DND-41 (cell line): ENCODE measurements around the gene CDH23.

Source experiments
- ATAC-seq: fragments of 200-7000 bp; cut with Tn5 transposase; 3 replicates; pipeline ENCODE4 v1.9.1; 2021; ENCODE audit warnings: low read depth; ENCODE audit not compliant: insufficient read depth
- DNase-seq: peaks from one replicate; pipeline ENCODE4 v3.0.0-alpha.2; 2020
- H2AFZ ChIP-seq: 2 replicates; pipeline ENCODE4 v1.6.0; 2012; ENCODE audit warnings: low read depth, low read length
- H3K27ac ChIP-seq: 2 replicates; pipeline ENCODE4 v1.5.1; 2012; ENCODE audit warnings: low read length, inconsistent platforms
- H3K27me3 ChIP-seq: fragments of 200-600 bp; sonication (generic); 2 replicates; pipeline ENCODE4 v1.6.0; 2012; ENCODE audit warnings: low read length, mild to moderate bottlenecking, inconsistent platforms; ENCODE audit not compliant: insufficient read depth, poor library complexity
- H3K36me3 ChIP-seq: 2 replicates; pipeline ENCODE4 v1.5.1; 2012; ENCODE audit warnings: low read length, inconsistent platforms; ENCODE audit not compliant: insufficient read depth
- H3K4me1 ChIP-seq: 2 replicates; pipeline ENCODE4 v1.5.1; 2012; ENCODE audit warnings: mild to moderate bottlenecking, low read length; ENCODE audit not compliant: insufficient read depth
- H3K4me2 ChIP-seq: 2 replicates; pipeline ENCODE4 v1.6.0; 2012; ENCODE audit warnings: mild to moderate bottlenecking, moderate library complexity, low read length, inconsistent platforms; ENCODE audit not compliant: insufficient read depth
- H3K4me3 ChIP-seq, 2 experiments: fragments of 200-600 bp in 1 of 2; shearing (Covaris generic) in 1 of 2; 2 replicates each; pipeline ENCODE4 v1.5.1; 2012 to 2016; ENCODE audit warnings: inconsistent platforms in 2 of 2, low read length in 2 of 2, mild to moderate bottlenecking in 2 of 2, low read depth in 1 of 2, moderate library complexity in 1 of 2
- H3K79me2 ChIP-seq: 2 replicates; pipeline ENCODE4 v1.6.0; 2012; ENCODE audit warnings: low read length, inconsistent platforms; ENCODE audit not compliant: insufficient read depth
- H3K9ac ChIP-seq: 2 replicates; pipeline ENCODE4 v1.6.0; 2012; ENCODE audit warnings: low read depth, mild to moderate bottlenecking, inconsistent platforms, low read length, moderate library complexity
- H3K9me3 ChIP-seq: 2 replicates; pipeline ENCODE4 v1.5.1; 2012; ENCODE audit warnings: low read length, moderate library complexity, mild to moderate bottlenecking, inconsistent platforms; ENCODE audit not compliant: insufficient read depth, severe bottlenecking
- H4K20me1 ChIP-seq: 2 replicates; pipeline ENCODE4 v1.6.0; 2012; ENCODE audit warnings: low read length; ENCODE audit not compliant: insufficient read depth
- CTCF ChIP-seq: IDR thresholded peaks from 2 replicates; pipeline ENCODE4 v1.5.1; 2012; ENCODE audit warnings: borderline replicate concordance, low read length, moderate library complexity, mild to moderate bottlenecking; ENCODE audit not compliant: poor library complexity, severe bottlenecking; ENCODE audit errors: extremely low read depth
- EZH2 ChIP-seq: IDR thresholded peaks from 3 replicates; pipeline ENCODE4 v1.6.1; 2012; ENCODE audit warnings: borderline replicate concordance, low read depth, mild to moderate bottlenecking, moderate library complexity, low read length, inconsistent platforms; ENCODE audit not compliant: severe bottlenecking

CDH23 gene

DNA sequence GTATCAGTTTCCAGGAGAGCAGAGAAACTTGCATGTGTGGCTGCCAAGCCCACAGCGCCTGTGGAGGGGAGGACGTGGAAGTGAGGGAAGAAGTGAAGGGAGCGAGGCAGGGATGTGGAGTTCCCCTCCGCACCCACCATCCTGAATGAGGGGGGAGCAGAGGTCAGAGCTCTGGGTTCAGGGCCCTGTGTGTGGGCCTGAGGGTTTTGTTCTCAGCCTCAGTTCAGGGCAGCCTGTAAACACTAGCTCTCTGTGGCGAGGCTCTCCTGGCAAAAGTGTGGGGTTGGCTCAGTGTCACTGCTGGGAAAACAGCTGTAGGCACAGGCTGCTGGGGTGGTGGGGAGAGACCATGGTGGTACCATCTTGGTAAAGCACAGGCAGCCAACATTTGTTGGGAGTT is 214.4 kb downstream of the CDH23 start:
- DNase-seq (no peak), ATAC-seq (no peak)
- H3K4me2 ChIP-seq: no peak overlapping the region

GRCh38 chr10:71611709-71612422 is 215.1 kb downstream of the CDH23 start:
- Histone ChIP-seq H4K20me1 (no peaks in the 10 kb centered on the region), H3K4me2 (no peak overlapping the region), H3K79me2 (no peaks in the 10 kb centered on the region), H3K27ac (no peak overlapping the region), H3K27me3 (peaks cover 13% of the 10 kb centered on the region), H3K4me3 (no peak overlapping the region), H3K9me3 (no peaks in the 10 kb centered on the region), H3K4me1 (no peaks in the 10 kb centered on the region), H3K9ac (no peak overlapping the region), H2AFZ (no peak overlapping the region), H3K36me3 (no peaks in the 10 kb centered on the region)
- ATAC-seq: no peak
- no peak for TF ChIP-seq CTCF
- no peak for TF ChIP-seq EZH2
- DNase-seq: no peak

More for the DNA sequence above, 214.4 kb downstream of the CDH23 start:
- no peak overlapping the region for H3K9ac ChIP-seq
- no peaks in the 10 kb centered on the region for H3K36me3 ChIP-seq
- no peaks in the 10 kb centered on the region for H3K79me2 ChIP-seq
- no peak overlapping the region for H3K27ac ChIP-seq
- H4K20me1 ChIP-seq: no peaks in the 10 kb centered on the region
- H3K4me1 ChIP-seq: no peaks in the 10 kb centered on the region
- H3K4me3 ChIP-seq: no peak overlapping the region
- no peak overlapping the region for H2AFZ ChIP-seq
- peaks cover 13% of the 10 kb centered on the region for H3K27me3 ChIP-seq
- TF ChIP-seq EZH2 (no peak), CTCF (no peak)
- H3K9me3 ChIP-seq: no peaks in the 10 kb centered on the region

- no peak overlapping the region for H3K27ac ChIP-seq
- H3K27me3 ChIP-seq: peaks cover 13% of the 10 kb centered on the region
- H3K36me3 ChIP-seq: no peaks in the 10 kb centered on the region
- no peak overlapping the region for H3K4me2 ChIP-seq
- no peak for ATAC-seq
- no peaks in the 10 kb centered on the region for H3K4me1 ChIP-seq
- no peak overlapping the region for H3K9ac ChIP-seq
- no peak overlapping the region for H2AFZ ChIP-seq
- TF ChIP-seq CTCF: no peak
- no peak for TF ChIP-seq EZH2
- no peaks in the 10 kb centered on the region for H4K20me1 ChIP-seq
- no peaks in the 10 kb centered on the region for H3K9me3 ChIP-seq
- DNase-seq: no peak
- H3K79me2 ChIP-seq: no peaks in the 10 kb centered on the region
- no peak overlapping the region for H3K4me3 ChIP-seq
Observed at GRCh38 chr10:71613261-71613777, 216.6 kb downstream of the CDH23 start.
